Activated CD4-positive, alpha-beta T cell treated with anti-CD3 and anti-CD28 coated beads, Interleukin-10, Interleukin-2, amounts not matched to agents 100 ng/mL and 50 ng/mL, durations not matched to agents 16 hours and 8 hours (primary cell): ENCODE measurements around the gene ZSCAN2.
"Not testable (repeated sequence)": the region's sequence is repeated elsewhere in the genome, so short reads cannot be mapped to it uniquely, and the experiment has no call there.

ENCODE experiments used
- DNase-seq: peaks from one replicate; pipeline ENCODE4 v3.0.0-alpha.2; 2020

Gene ZSCAN2

GRCh38 chr15:84642640-84643039 is 41.8 kb downstream of the ZSCAN2 start:
- not testable (repeated sequence) for DNase-seq

- no peak for DNase-seq
Observed at GRCh38 chr15:84643838-84644237, 43.0 kb downstream of the ZSCAN2 start.

- no peak for DNase-seq
Observed at GRCh38 chr15:84645496-84645895, 44.7 kb downstream of the ZSCAN2 start.

- DNase-seq, result no peak
Observed at GRCh38 chr15:84645997-84646396, 45.2 kb downstream of the ZSCAN2 start.

GRCh38 chr15:84647726-84648125 is 46.9 kb downstream of the ZSCAN2 start:
- no peak for DNase-seq

GRCh38 chr15:84648539-84648938 is 47.7 kb downstream of the ZSCAN2 start:
- DNase-seq, result no peak

GRCh38 chr15:84649706-84650105 is 48.9 kb downstream of the ZSCAN2 start:
- no peak for DNase-seq

- no peak for DNase-seq
Observed at GRCh38 chr15:84653584-84653909, 52.7 kb downstream of the ZSCAN2 start.

GRCh38 chr15:84653910-84654688 is 53.3 kb downstream of the ZSCAN2 start, which contains the start of gene WDR73:
TSS of gene WDR73 (minus strand) at chr15:84654283. CDS start at chr15:84654274, 9 bp downstream.
- peak; percentile 98 for DNase-seq

- DNase-seq, result peak; percentile 89
Observed at GRCh38 chr15:84654689-84655453, 54.1 kb downstream of the ZSCAN2 start.

GRCh38 chr15:84656972-84657371 is 56.2 kb downstream of the ZSCAN2 start:
- no peak for DNase-seq

GRCh38 chr15:84657748-84658079 is 56.9 kb downstream of the ZSCAN2 start:
- DNase-seq, result no peak

- peak; percentile 91 for DNase-seq
Observed at GRCh38 chr15:84658080-84658787, 57.4 kb downstream of the ZSCAN2 start, which contains the start of gene NMB. TSS of gene NMB (minus strand) at chr15:84658199. CDS start at chr15:84658152, 47 bp downstream.

- no peak for DNase-seq
Observed at GRCh38 chr15:84658788-84659411, 58.1 kb downstream of the ZSCAN2 start.

GRCh38 chr15:84659904-84660781 is 59.3 kb downstream of the ZSCAN2 start:
- DNase-seq, result no peak

- no peak for DNase-seq
Observed at GRCh38 chr15:84661001-84661400, 60.2 kb downstream of the ZSCAN2 start.

GRCh38 chr15:84666373-84666772 is 65.6 kb downstream of the ZSCAN2 start:
- DNase-seq, result no peak

- no peak for DNase-seq
Observed at GRCh38 chr15:84668221-84668982, 67.6 kb downstream of the ZSCAN2 start.

GRCh38 chr15:84669726-84670125 is 68.9 kb downstream of the ZSCAN2 start:
- DNase-seq, result peak; percentile 45

GRCh38 chr15:84671211-84671610 is 70.4 kb downstream of the ZSCAN2 start:
- DNase-seq, result no peak
